Thoracic aorta (tissue), 2 donors: Measurements from ENCODE around the gene VPS13C. TPM values are rescaled to one million over a fixed set of nuclear protein-coding genes. Genes with fewer than 3 reads are reported as not detected.

Source experiments
- ATAC-seq: fragments of 150-250 bp; one replicate; pipeline ENCODE4 v1.8.0; 2017; ENCODE audit warnings: low read depth; ENCODE audit not compliant: insufficient number of reproducible peaks, low FRiP score
- DNase-seq: peaks from one replicate; pipeline ENCODE4 v3.0.0-alpha.2; 2020; ENCODE audit warnings: low spot score
- H3K27ac ChIP-seq, 2 donors: fragments of 200-600 bp; sonication (generic); 1 replicate in 1 of 2; 2 replicates in 1 of 2; pipeline ENCODE4 v1.5.1; 2016; ENCODE audit warnings: mild to moderate bottlenecking in 2 of 2, moderate library complexity in 2 of 2
- H3K27me3 ChIP-seq: fragments of 200-600 bp; sonication (generic); replicated peaks from 2 replicates; pipeline ENCODE4 v1.6.0; 2016; ENCODE audit warnings: mild to moderate bottlenecking; ENCODE audit not compliant: insufficient read depth
- H3K36me3 ChIP-seq: fragments of 200-600 bp; sonication (generic); one replicate; pipeline ENCODE4 v1.5.1; 2016
- H3K4me1 ChIP-seq, 2 donors: fragments of 200-600 bp; sonication (generic); 1 replicate in 1 of 2; 2 replicates in 1 of 2; pipeline versions ENCODE4 v1.5.1 to v1.6.0; 2016; ENCODE audit warnings: low read depth in 2 of 2, mild to moderate bottlenecking in 1 of 2; ENCODE audit not compliant: control insufficient read depth in 1 of 2
- H3K4me3 ChIP-seq: fragments of 200-600 bp; sonication (generic); 2 replicates; pipeline ENCODE4 v1.5.1; 2016; ENCODE audit warnings: mild to moderate bottlenecking
- H3K9me3 ChIP-seq: fragments of 200-600 bp; sonication (generic); 2 replicates; pipeline ENCODE4 v1.5.1; 2016
- total RNA-seq, 2 donors: library from RNA; depleted of rRNA; stranded (reverse); fragments of >200 nt; gene quantifications; one replicate each; pipeline versions ENCODE4 v1.1.0 to v1.2.3, GENCODE V29; 2016
- TF ChIP-seq, protein P1 (sequence below): fragments of 200-600 bp; sonication (generic); IDR thresholded peaks from one replicate; pipeline ENCODE4 v1.5.1; 2019; ENCODE audit warnings: antibody characterized with exemption

VPS13C gene
- total RNA-seq, 2 donors from 2014 or later = 93.3 to 99.0 TPM

DNA sequence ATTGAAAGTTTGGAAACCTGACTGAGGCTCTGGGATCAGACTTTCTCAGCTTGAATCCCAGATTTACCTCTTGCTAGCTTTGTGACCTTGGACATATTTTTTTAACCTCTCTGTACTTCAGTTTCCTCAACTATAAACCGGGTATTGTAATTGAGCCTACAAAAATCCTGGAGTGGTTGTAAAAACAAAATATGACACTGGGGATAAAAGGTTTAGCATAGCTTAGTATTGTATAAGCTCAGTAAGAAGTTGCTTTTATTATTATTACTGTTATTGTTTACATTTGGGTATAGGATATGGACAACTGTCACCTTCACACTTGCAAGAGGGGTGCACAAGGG, 28.1 kb upstream of the VPS13C start:
- TF ChIP-seq, protein P1, sequence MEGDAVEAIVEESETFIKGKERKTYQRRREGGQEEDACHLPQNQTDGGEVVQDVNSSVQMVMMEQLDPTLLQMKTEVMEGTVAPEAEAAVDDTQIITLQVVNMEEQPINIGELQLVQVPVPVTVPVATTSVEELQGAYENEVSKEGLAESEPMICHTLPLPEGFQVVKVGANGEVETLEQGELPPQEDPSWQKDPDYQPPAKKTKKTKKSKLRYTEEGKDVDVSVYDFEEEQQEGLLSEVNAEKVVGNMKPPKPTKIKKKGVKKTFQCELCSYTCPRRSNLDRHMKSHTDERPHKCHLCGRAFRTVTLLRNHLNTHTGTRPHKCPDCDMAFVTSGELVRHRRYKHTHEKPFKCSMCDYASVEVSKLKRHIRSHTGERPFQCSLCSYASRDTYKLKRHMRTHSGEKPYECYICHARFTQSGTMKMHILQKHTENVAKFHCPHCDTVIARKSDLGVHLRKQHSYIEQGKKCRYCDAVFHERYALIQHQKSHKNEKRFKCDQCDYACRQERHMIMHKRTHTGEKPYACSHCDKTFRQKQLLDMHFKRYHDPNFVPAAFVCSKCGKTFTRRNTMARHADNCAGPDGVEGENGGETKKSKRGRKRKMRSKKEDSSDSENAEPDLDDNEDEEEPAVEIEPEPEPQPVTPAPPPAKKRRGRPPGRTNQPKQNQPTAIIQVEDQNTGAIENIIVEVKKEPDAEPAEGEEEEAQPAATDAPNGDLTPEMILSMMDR = no peak
- Histone ChIP-seq H3K4me1 (no peaks in the 10 kb centered on the region), H3K9me3 (no peaks in the 10 kb centered on the region), H3K27me3 (no peaks in the 10 kb centered on the region), H3K27ac (no peak overlapping the region), H3K4me3 (no peak overlapping the region), H3K36me3 (no peaks in the 10 kb centered on the region)
- ATAC-seq (no peak), DNase-seq (no peak)

DNA sequence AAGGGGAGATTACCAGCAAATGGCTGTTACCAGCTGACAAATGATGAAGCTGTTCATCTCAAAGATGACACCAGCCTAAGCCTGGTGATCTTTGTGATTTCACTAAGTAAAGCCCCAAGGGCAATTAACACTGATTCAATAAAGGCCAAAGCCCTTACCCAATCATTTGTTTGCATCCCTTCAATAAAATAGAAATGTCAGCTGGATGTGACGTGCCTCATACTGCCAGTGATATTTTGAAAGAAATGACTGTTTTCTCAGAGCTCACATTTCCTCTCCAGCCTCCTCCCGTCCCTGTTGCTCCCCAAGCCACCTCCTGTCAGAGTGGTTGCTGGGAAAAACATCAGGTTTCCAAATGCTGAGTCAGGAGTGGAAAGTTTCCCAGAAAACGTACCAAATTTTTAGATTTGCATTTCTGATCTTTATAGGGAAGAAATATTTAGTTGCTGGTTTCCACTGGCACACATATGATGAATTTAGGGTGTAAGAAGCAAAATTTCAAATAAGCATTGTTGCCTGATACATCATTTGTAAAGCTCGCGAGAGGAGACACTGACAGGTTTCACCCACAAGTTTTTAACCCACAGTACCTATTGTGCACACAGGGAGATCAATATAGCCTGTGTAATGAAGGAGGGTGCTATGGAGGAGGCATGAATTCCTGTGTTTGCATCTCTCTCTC, 27.6 kb upstream of the VPS13C start:
- Histone ChIP-seq H3K4me1 (no peaks in the 10 kb centered on the region), H3K27ac (no peak overlapping the region), H3K9me3 (no peaks in the 10 kb centered on the region), H3K36me3 (no peaks in the 10 kb centered on the region), H3K4me3 (no peak overlapping the region), H3K27me3 (no peaks in the 10 kb centered on the region)
- no peak for ATAC-seq
- DNase-seq = no peak
- TF ChIP-seq, protein P1 = no peak

DNA sequence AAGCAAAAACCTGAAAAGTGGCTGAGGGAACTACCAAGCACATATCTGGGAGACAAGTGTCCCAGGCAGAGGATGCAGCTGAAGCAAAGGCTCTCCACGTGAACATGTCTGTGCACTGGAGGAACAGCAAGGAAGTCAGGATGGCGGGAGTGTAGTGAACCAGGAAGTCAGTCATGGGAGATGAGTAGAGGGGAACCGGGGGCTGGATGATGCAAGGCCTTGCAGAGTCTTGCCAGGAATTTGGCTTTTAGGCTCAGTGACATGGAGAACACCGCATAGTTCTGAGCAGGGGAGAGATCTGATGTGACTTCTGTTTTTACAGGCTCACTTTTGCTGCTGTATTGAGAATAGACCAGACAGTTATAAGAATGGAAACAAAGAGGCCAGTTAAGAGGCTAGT, 25.5 kb upstream of the VPS13C start:
- no peak overlapping the region for H3K27ac ChIP-seq
- ATAC-seq (no peak), DNase-seq (no peak)
- no peaks in the 10 kb centered on the region for H3K4me1 ChIP-seq
- H3K36me3 ChIP-seq = no peaks in the 10 kb centered on the region
- no peak overlapping the region for H3K4me3 ChIP-seq
- H3K27me3 ChIP-seq = no peaks in the 10 kb centered on the region
- H3K9me3 ChIP-seq = no peaks in the 10 kb centered on the region
- TF ChIP-seq, protein P1 = no peak

DNA sequence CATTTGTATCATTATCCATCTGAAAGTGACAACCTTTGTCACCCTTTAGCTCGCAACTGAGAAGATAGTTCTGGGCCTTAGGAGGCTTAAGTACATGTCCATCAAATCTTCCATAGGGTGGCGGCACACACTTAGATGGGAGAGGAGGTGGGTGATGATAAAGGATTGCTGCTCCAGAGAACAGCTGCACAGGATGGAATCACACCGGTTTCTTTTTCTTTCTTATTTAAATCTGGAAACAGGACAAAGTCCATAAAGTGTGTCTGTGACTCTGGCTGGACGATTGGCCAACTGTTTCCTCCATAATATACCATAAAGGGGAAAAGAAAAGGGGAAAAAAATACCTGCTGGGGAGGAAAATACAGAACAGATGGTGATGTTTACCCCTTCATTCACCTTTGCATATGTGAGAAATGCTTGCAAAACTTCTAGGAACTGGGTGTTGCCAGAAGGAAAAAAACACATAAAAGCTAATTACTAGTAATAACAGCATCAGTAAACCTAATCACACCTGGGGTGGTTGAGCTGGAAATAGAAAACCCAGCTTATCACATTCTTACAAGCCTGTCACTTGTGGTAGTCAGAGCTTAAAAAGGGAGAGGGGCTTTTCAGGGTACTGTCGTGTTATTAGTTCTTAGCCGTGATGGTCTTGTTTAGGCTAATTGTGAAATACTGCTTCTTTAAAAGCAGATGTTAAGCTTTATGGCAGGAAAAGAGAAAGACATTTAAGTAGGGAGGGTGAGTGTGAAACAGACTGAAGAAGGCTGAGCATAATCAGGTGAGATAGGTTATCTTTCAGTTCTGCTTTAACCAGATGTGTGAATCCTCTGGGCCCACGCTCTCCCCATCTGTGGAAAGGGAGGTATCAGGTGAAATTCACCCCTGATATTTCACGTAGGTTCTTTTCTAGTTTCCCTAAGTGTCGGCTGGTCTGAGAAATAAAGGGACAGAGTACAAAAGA, 23.2 kb upstream of the VPS13C start:
- Histone ChIP-seq H3K27ac (no peak overlapping the region), H3K4me3 (no peak overlapping the region), H3K9me3 (no peaks in the 10 kb centered on the region), H3K4me1 (no peaks in the 10 kb centered on the region), H3K27me3 (no peaks in the 10 kb centered on the region), H3K36me3 (no peaks in the 10 kb centered on the region)
- TF ChIP-seq, protein P1 = no peak
- no peak for DNase-seq
- no peak for ATAC-seq

DNA sequence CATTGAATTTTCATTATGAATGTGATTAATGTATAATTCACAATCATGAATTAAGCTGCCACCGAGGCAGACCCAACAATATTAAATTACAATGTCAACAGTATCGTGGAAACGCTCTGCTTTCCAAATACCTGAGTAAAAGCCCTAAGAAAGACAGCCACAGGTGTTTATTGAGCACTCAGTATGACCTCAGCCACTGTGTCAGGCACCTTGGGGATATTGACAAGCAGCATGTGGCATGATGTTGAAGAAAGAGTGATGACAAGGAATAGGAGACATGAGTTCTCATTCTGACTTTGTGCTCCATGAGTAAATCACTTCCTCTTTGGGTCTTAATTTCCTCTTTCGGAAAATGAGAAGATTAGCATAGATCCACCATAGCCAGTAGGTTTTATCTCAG, 19.3 kb upstream of the VPS13C start:
- no peaks in the 10 kb centered on the region for H3K27me3 ChIP-seq
- H3K9me3 ChIP-seq = no peaks in the 10 kb centered on the region
- DNase-seq = no peak
- H3K36me3 ChIP-seq = no peaks in the 10 kb centered on the region
- H3K4me1 ChIP-seq = no peaks in the 10 kb centered on the region
- TF ChIP-seq, protein P1 = no peak
- ATAC-seq = no peak
- H3K4me3 ChIP-seq = no peak overlapping the region
- no peak overlapping the region for H3K27ac ChIP-seq
